HAP-1 (cell line): ENCODE data around the gene FOXN3.

ENCODE experiments used
- DNase-seq, 2 experiments: peaks; one replicate each; pipeline ENCODE4 v3.0.0-alpha.2; 2016 to 2020; ENCODE audit warnings: low spot score in 2 of 2
- H3K27me3 ChIP-seq: fragments of 250-450 bp; sonication (Bioruptor Pico); 2 replicates; pipeline ENCODE4 v1.5.1; 2020; ENCODE audit warnings: low read depth, mild to moderate bottlenecking, moderate library complexity
- H3K36me3 ChIP-seq: fragments of 250-450 bp; sonication (Bioruptor Pico); replicated peaks from 2 replicates; pipeline ENCODE4 v1.5.1; 2020; ENCODE audit warnings: mild to moderate bottlenecking
- H3K4me1 ChIP-seq: fragments of 250-450 bp; sonication (Bioruptor Pico); 2 replicates; pipeline ENCODE4 v1.5.1; 2020; ENCODE audit warnings: mild to moderate bottlenecking
- H3K4me3 ChIP-seq: fragments of 250-450 bp; sonication (Bioruptor Pico); 2 replicates; pipeline ENCODE4 v1.5.1; 2020; ENCODE audit warnings: mild to moderate bottlenecking, moderate library complexity
- H3K9me3 ChIP-seq: fragments of 250-450 bp; sonication (Bioruptor Pico); 2 replicates; pipeline ENCODE4 v1.5.1; 2020; ENCODE audit warnings: mild to moderate bottlenecking, moderate library complexity
- in situ Hi-C: fragments of 300-500 bp; cut with MboI; formaldehyde crosslinking; loops from 3 replicates; pipeline ENCODE4 v1.14.3; 2020; ENCODE audit warnings: low sequenced_read_pairs, inconsistent platforms, mixed read lengths

The FOXN3 gene

GRCh38 chr14:89276424-89276975 is 140.5 kb downstream of the FOXN3 start:
- 0 out of 2 replicates have a peak, but pooled peaks cover 3% of the 10 kb centered on the region for H3K36me3 ChIP-seq
- peaks cover 10% of the 10 kb centered on the region; the same call in 1 of the 2 replicates for H3K4me1 ChIP-seq
- H3K4me3 ChIP-seq: no peak overlapping the region
- in situ Hi-C loops: no loop called here
- no peak for DNase-seq
- H3K27me3 ChIP-seq: no peaks in the 10 kb centered on the region
- H3K9me3 ChIP-seq: no peaks in the 10 kb centered on the region

GRCh38 chr14:89270439-89271227 is 146.4 kb downstream of the FOXN3 start:
- no peaks in the 10 kb centered on the region for H3K36me3 ChIP-seq
- in situ Hi-C loops: no loop called here
- peaks cover 5% of the 10 kb centered on the region; the same call in 1 of the 2 replicates for H3K4me1 ChIP-seq
- H3K4me3 ChIP-seq: no peak overlapping the region
- no peak for DNase-seq
- H3K9me3 ChIP-seq: no peaks in the 10 kb centered on the region
- no peaks in the 10 kb centered on the region for H3K27me3 ChIP-seq

- no peaks in the 10 kb centered on the region for H3K27me3 ChIP-seq
Measured at GRCh38 chr14:89269404-89269803, 147.6 kb downstream of the FOXN3 start.

GRCh38 chr14:89268514-89268913 is 148.5 kb downstream of the FOXN3 start:
- Histone ChIP-seq H3K4me1 (peaks cover 3% of the 10 kb centered on the region; the same call in 1 of the 2 replicates), H3K4me3 (no peak overlapping the region), H3K27me3 (no peaks in the 10 kb centered on the region), H3K36me3 (no peaks in the 10 kb centered on the region), H3K9me3 (no peaks in the 10 kb centered on the region)
- in situ Hi-C loops: no loop called here
- DNase-seq: no peak

More at GRCh38 chr14:89269404-89269803, 147.6 kb downstream of the FOXN3 start:
- peaks cover 5% of the 10 kb centered on the region; the same call in 1 of the 2 replicates for H3K4me1 ChIP-seq
- in situ Hi-C loops: no loop called here
- H3K9me3 ChIP-seq: no peaks in the 10 kb centered on the region
- DNase-seq: no peak
- H3K4me3 ChIP-seq: no peak overlapping the region
- H3K36me3 ChIP-seq: no peaks in the 10 kb centered on the region

GRCh38 chr14:89267656-89268055 is 149.4 kb downstream of the FOXN3 start:
- in situ Hi-C loops: no loop called here
- H3K27me3 ChIP-seq: no peaks in the 10 kb centered on the region
- no peaks in the 10 kb centered on the region for H3K36me3 ChIP-seq
- no peaks in the 10 kb centered on the region; the same call in 1 of the 2 replicates for H3K4me1 ChIP-seq
- H3K9me3 ChIP-seq: no peaks in the 10 kb centered on the region
- DNase-seq: no peak
- no peak overlapping the region for H3K4me3 ChIP-seq

- Histone ChIP-seq H3K36me3 (no peaks in the 10 kb centered on the region), H3K4me3 (no peak overlapping the region), H3K27me3 (no peaks in the 10 kb centered on the region), H3K4me1 (no peaks in the 10 kb centered on the region; the same call in 1 of the 2 replicates), H3K9me3 (no peaks in the 10 kb centered on the region)
- in situ Hi-C loops: no loop called here
- no peak for DNase-seq
Measured at GRCh38 chr14:89267163-89267562, 149.9 kb downstream of the FOXN3 start.

GRCh38 chr14:89266754-89267153 is 150.3 kb downstream of the FOXN3 start:
- in situ Hi-C loops: no loop called here
- Histone ChIP-seq H3K4me3 (no peak overlapping the region), H3K9me3 (no peaks in the 10 kb centered on the region), H3K27me3 (no peaks in the 10 kb centered on the region), H3K36me3 (no peaks in the 10 kb centered on the region), H3K4me1 (no peaks in the 10 kb centered on the region; the same call in 1 of the 2 replicates)
- no peak for DNase-seq

- Histone ChIP-seq H3K4me3 (no peak overlapping the region), H3K27me3 (no peaks in the 10 kb centered on the region), H3K4me1 (no peaks in the 10 kb centered on the region; the same call in 1 of the 2 replicates), H3K36me3 (no peaks in the 10 kb centered on the region), H3K9me3 (no peaks in the 10 kb centered on the region)
- in situ Hi-C loops: no loop called here
- no peak for DNase-seq
Measured at GRCh38 chr14:89265234-89265633, 151.8 kb downstream of the FOXN3 start.

- Histone ChIP-seq H3K4me3 (no peak overlapping the region), H3K36me3 (no peaks in the 10 kb centered on the region), H3K4me1 (no peaks in the 10 kb centered on the region; the same call in 1 of the 2 replicates), H3K27me3 (no peaks in the 10 kb centered on the region), H3K9me3 (no peaks in the 10 kb centered on the region)
- in situ Hi-C loops: no loop called here
- no peak for DNase-seq
Measured at GRCh38 chr14:89264196-89264800, 152.7 kb downstream of the FOXN3 start.

- in situ Hi-C loops: no loop called here
- Histone ChIP-seq H3K9me3 (no peaks in the 10 kb centered on the region), H3K36me3 (no peaks in the 10 kb centered on the region), H3K4me1 (no peaks in the 10 kb centered on the region; the same call in 1 of the 2 replicates), H3K27me3 (no peaks in the 10 kb centered on the region), H3K4me3 (no peak overlapping the region)
- no peak for DNase-seq
Measured at GRCh38 chr14:89262041-89262440, 155.0 kb downstream of the FOXN3 start.

- no peaks in the 10 kb centered on the region for H3K9me3 ChIP-seq
- H3K36me3 ChIP-seq: no peaks in the 10 kb centered on the region
- H3K27me3 ChIP-seq: no peaks in the 10 kb centered on the region
- H3K4me3 ChIP-seq: no peak overlapping the region
- H3K4me1 ChIP-seq: no peaks in the 10 kb centered on the region; the same call in 1 of the 2 replicates
- DNase-seq: no peak
- in situ Hi-C loops: no loop called here
Measured at GRCh38 chr14:89260898-89261297, 156.1 kb downstream of the FOXN3 start.

GRCh38 chr14:89259951-89260609 is 157.0 kb downstream of the FOXN3 start:
- in situ Hi-C loops: no loop called here
- no peak overlapping the region for H3K4me3 ChIP-seq
- no peaks in the 10 kb centered on the region for H3K9me3 ChIP-seq
- H3K36me3 ChIP-seq: no peaks in the 10 kb centered on the region
- H3K4me1 ChIP-seq: no peaks in the 10 kb centered on the region
- H3K27me3 ChIP-seq: no peaks in the 10 kb centered on the region
- DNase-seq: no peak

- H3K36me3 ChIP-seq: no peaks in the 10 kb centered on the region
- H3K4me1 ChIP-seq: no peaks in the 10 kb centered on the region
- H3K9me3 ChIP-seq: no peaks in the 10 kb centered on the region
- DNase-seq: no peak
- no peaks in the 10 kb centered on the region for H3K27me3 ChIP-seq
- in situ Hi-C loops: no loop called here
- H3K4me3 ChIP-seq: no peak overlapping the region
Measured at GRCh38 chr14:89258728-89259273, 158.2 kb downstream of the FOXN3 start.
